Activated CD4-positive, alpha-beta T cell treated with anti-CD3 and anti-CD28 coated beads, Interleukin-2, Interleukin-6, amounts not matched to agents 100 ng/mL and 50 ng/mL, durations not matched to agents 16 hours and 8 hours (primary cell): ENCODE data around the gene GUCA1C.

Experiments
- DNase-seq: peaks from one replicate; pipeline ENCODE4 v3.0.0-alpha.2; 2020

The GUCA1C gene

GRCh38 chr3:108953700-108954099, at the start of gene GUCA1C:
Gene GUCA1C, minus strand, starts transcription at chr3:108953879. Its CDS starts 117 bp downstream, at chr3:108953762.
- no peak for DNase-seq

- DNase-seq: no peak
Observed at GRCh38 chr3:108998436-108998835, 44.8 kb upstream of the GUCA1C start.

DNA sequence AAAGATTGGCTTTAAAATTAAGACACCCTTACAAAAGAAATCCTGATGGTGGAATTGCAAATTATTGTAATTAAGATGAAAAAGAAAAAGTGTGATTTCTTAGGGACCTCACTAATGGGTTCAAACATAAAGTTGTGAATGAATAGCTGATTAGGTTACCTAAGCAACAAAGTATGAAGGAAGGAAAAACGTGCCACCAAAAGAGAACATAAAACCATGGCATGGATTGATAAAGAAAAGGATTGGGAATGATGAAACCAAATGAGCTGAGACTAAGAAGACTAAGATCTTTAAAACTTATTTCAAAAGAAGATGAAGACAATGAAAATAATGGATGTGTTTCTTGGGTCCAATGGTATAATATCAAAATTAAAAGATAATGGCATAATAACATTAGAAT, 32.2 kb upstream of the GUCA1C start:
- no peak for DNase-seq

GRCh38 chr3:108983051-108983450, 29.4 kb upstream of the GUCA1C start:
- no peak for DNase-seq

- no peak for DNase-seq
Observed at GRCh38 chr3:108976058-108976457, 22.4 kb upstream of the GUCA1C start.

DNA sequence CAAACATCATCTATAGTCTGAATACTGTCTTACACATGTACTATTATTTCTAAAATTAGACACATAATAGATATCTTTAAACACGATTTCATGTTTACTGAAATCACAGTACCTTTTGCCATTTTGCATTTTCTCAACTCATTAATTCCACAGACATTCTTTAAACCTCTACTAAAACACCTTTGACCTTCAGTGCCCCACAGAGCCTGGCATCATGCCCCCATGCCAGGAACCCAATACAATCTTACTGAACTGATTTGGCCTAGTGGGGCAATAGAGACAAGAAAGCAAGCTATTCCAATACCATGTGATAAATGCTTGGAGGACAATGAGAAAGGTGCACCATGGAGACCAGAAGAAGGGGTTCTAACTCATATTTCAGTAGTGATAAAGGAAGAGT, 19.3 kb upstream of the GUCA1C start:
- no peak for DNase-seq

DNA sequence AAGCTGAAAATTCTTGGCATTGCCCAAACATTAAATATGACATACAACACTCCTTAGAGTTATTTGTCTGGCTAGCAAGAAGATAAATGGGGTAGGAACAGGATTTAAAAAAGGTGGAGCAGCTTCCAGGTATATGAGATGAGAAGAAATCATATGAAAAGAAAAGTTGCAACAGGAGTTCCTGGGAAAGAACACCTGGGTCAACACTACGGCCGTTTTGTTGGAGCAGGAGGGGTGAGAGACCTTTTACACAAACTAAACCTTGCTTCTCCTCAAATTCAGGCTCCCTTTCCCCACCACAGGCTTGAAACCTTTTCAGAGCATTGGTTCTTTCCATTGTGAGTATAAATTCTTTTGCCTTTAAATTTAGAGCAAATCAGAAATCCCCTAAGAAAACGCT, 18.8 kb upstream of the GUCA1C start:
- no peak for DNase-seq

- DNase-seq: no peak
Observed at GRCh38 chr3:108970561-108970960, 16.9 kb upstream of the GUCA1C start.

- peak; percentile 15 for DNase-seq
Observed at GRCh38 chr3:108966773-108967172, 13.1 kb upstream of the GUCA1C start.

DNA sequence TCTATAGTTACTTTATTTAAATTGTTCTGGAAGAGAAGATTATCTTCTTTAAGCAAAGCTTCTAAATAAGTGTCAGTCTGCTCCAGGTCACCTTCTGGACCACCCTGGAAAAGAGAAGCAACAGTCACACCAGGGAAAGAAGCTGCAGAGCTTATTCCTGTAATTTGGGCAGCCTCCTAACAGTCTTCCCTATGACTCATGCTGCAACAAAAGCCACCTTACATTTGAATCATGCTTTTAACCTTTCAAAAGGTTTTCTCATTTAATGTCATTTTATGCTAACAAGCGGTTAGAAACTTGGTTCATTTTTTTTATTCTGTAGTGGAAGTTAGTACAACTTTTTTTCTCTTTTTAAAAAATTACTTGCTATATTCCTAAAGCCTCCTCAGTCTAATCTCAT, 5.3 kb upstream of the GUCA1C start:
- DNase-seq: peak; percentile 4

GRCh38 chr3:108953210-108953609, 469 bp downstream of the GUCA1C start:
- no peak for DNase-seq

DNA sequence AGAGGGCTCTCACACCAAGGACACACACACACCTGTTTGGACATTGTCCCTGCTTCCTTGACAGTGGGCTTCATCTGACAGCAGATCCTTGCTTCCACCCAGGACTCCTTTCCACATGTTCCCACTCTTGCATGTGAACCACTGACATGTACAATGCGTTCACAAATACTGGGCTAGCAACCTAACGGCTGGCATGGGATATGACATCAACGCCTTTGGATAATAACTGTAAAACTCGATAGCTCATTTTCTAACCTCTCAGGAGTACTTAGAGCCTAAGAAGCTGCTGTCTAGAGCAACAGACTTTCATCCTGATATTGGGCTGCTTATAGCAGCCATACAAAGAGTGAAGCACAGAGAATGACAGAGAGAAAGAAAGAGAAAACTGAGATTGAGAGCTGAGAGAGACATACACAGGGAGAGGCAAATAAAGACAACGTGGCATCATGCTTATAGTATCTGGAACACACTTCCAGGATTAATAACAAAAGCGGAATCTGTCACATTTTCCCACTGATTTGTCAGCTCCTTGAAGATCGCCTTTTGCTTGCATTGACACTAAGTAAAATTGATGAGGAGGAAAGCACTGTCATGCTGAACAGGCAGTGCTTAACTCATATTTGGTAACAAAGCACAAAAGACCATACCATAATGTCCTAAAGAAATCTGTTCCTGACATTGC, 1.7 kb downstream of the GUCA1C start:
- no peak for DNase-seq

- DNase-seq: no peak
Observed at GRCh38 chr3:108947855-108948254, 5.8 kb downstream of the GUCA1C start.

- DNase-seq: no peak
Observed at GRCh38 chr3:108946292-108947285, 7.1 kb downstream of the GUCA1C start.

GRCh38 chr3:108940568-108941263, 13.0 kb downstream of the GUCA1C start:
- DNase-seq: no peak

GRCh38 chr3:108940166-108940565, 13.5 kb downstream of the GUCA1C start:
- no peak for DNase-seq

DNA sequence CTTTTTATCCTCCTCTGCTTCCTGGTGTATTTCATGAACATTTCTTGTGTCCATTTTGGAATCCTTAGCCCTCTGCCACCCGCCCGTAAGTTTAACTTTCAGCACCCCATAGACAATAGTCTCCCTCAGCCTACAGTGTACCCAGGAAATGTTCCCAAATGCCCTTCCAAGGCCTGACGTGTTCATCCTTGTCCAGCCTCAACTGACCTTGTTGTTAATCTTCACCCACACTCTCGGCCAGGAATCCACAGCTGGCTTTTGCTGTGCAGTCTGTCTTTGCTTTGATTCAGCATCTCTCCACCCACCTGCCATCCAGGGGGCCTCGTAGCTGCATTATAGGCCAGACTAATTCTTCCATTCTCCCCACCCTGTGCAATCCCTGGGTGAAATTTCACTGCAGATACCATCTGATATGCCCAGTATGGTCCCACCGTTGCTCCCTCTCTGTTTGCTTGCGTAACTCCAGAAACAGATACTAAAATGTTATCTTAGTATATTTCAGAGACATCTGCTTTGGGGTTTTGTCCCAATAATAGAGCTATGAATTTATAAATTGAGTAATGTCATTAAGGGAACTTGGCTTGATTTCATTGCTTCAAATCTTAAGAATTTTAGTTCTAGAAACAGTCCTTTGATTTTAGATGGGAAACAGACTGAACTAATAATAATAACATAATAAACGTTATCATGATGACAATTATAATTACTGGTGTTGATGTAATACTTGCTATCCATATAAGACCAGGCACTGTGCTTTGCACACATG, 16.6 kb downstream of the GUCA1C start:
- no peak for DNase-seq

GRCh38 chr3:108931035-108931434, 22.6 kb downstream of the GUCA1C start:
- no peak for DNase-seq

GRCh38 chr3:108918866-108919265, 34.8 kb downstream of the GUCA1C start:
- no peak for DNase-seq

DNA sequence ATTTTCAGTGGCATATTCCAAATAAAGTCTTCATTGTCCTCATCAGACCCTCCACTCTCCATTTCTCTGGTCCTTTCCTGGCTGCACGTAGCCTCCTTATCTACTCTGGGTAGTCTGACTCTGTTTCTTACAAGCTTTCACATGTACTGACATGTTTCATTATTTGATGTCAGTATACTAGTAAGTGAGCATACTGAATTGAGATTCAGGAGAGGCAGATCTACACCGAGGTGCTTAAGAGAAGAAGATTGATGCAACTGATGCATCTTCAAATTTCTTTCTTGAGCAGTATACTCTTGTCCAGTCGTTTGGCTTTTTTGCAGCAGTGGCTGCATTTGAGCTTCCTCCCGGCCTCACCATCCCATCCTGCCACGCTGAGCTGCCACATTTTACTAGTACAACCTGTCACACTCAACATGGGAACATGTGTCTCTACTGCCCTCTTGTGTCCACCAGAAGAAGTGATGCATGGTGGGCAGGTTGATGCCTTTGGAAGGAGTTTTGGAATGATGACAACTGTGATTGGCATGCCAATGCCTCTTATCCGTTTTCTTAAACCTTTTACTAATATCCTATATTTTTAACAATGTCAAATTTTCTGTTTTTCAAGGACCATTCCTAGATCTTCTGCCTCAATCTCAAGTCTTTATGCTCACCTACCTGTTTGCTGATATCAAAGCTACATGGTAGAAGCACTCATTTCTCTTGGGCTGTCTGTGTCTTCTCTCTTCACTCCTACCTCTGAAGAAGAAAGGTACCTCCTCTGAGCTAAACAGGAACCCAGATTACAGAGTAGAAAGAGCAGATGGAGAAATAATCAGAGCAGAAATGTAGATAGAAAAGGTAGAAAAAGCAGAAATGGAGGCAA, 38.7 kb downstream of the GUCA1C start:
- peak; percentile 85 for DNase-seq

DNA sequence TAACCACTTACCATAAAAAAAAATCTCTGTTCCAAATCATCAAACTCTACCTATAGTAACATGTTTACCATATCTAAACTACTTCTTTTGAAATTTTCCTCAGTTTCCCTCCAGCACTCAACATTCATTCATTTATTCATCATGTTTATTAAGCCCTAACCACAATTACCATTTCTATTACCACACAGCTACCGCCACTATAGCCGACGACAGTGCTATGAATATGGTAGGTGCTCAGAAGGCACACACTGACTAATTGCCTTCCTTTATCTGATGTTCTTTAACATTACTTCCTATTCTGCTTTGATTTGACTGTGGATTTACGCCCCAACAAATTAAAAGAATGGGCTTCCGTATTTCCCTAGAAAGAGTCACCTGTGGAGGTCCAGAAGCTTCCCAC, 43.9 kb downstream of the GUCA1C start:
- no peak for DNase-seq

- no peak for DNase-seq
Observed at GRCh38 chr3:108907194-108907593, 46.5 kb downstream of the GUCA1C start.
